ENCODE data around the gene SNX15.
A peak's percentile ranks its signal among the peaks of the same experiment; 100 is the strongest.

SNX15 gene

DNA sequence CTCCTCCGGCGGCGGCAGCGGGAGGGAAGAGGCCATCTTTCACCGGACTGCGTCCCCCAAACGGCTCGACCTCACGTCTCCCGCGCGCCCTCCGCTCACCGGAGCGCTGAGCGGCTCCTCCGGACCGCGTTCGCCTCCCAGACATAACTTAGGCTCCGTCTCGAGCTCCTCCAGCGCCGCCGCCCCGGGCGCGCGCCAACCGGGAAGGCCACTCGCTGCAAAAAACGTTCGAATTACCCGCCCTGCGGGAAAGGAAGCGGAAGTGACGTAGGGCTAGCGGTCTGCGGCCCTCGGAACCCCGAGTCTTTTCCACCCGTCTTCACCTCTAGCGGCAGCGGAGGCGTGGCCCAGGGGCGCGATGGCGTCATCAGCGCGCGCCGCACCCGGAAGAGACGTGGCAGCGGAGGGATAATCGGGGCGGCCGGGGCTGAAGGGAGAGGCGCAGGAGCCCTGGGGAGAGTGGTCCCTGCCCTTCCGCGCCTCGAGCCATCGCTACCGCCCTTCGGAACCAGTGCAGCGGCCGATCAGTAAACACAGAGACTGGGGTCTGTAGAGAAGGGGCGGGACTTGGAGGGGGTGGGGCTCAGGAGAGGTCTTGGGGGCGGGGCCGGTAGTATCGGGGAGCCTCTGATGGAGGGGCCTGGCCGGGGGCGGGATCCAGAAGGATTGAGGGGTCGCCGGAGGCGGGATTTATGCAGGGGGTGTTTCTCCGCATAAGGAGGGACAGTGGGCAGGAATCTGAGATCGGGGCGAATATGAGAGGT lies 56.8 kb downstream of the SNX15 start, which contains the start of the genes CDCA5 and ZFPL1:
CDCA5 (minus strand) TSS at position 207 of the 764 bp plus-strand sequence; CDS start at position 145, 62 bp downstream.
ZFPL1 (plus strand) TSS at position 389 of the 764 bp plus-strand sequence. CDS start 477 bp downstream, outside the sequence.
- Mint-ChIP-seq H3K4me1 (peaks cover 15% of the 10 kb centered on the region), H3K9me3 (no peaks in the 10 kb centered on the region), H3K4me3 (peak within 1 kb of the TSS; percentile 95), H3K27ac (peak within 1 kb of the TSS; percentile 98), H3K27me3 (no peaks in the 10 kb centered on the region), H3K36me3 (peaks cover 4% of the 10 kb centered on the region)

DNA sequence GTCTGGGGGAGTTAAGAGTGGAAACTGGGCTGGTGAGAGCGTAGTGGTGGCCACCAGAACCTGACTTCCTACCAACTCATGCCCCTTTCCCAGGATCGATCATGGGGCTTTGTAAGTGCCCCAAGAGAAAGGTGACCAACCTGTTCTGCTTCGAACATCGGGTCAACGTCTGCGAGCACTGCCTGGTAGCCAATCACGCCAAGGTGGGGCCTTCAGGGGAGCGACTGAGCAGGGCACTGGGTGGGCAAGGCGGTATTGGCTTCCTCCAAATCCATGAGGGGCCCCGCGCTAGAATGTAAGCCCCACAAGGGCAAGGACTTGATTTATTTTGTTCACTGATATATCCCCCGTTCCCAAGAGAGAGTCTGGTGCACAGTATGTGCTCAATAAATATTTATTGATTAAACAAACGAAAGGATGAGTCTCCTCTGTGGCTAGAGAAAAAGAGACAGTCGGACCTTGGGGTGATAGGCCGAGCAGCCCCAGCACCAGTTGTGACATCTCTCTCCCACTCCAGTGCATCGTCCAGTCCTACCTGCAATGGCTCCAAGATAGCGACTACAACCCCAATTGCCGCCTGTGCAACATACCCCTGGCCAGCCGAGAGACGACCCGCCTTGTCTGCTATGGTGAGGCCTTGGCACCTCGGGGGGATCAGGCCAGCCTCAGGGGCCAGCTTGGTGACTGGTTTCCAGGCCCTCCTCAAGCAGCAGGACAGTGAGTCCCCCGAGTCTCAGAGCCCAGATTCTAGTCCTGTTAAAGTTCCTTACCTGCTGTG lies 57.5 kb downstream of the SNX15 start:
- peak overlapping the region; percentile 95 for H3K4me3 Mint-ChIP-seq
- H3K9me3 Mint-ChIP-seq, result no peaks in the 10 kb centered on the region
- H3K4me1 Mint-ChIP-seq, result peaks cover 15% of the 10 kb centered on the region
- H3K36me3 Mint-ChIP-seq, result peaks cover 4% of the 10 kb centered on the region
- H3K27ac Mint-ChIP-seq, result peak overlapping the region; percentile 98
- no peaks in the 10 kb centered on the region for H3K27me3 Mint-ChIP-seq

DNA sequence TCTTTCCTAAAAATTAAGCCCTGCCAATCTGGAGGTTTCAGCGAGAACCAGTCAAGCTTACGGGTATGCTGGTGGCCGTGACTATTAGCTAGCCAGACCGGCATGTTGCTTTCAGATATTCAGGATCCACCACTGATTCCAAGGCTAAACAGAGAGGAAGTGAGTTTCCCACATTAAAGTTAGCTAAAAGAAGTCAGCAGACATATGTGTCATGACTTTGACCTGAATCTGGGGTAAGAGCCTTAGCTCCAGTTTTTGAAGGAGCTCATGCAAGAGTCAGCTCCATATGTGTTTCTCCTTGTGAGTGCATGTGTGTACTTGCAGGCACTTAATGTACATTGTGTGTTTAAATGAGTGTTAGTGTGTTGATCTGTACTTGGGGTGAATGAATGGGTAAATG lies 58.2 kb downstream of the SNX15 start:
- peaks cover 4% of the 10 kb centered on the region for H3K36me3 Mint-ChIP-seq
- peak overlapping the region; percentile 3 for H3K27ac Mint-ChIP-seq
- H3K27me3 Mint-ChIP-seq, result no peaks in the 10 kb centered on the region

DNA sequence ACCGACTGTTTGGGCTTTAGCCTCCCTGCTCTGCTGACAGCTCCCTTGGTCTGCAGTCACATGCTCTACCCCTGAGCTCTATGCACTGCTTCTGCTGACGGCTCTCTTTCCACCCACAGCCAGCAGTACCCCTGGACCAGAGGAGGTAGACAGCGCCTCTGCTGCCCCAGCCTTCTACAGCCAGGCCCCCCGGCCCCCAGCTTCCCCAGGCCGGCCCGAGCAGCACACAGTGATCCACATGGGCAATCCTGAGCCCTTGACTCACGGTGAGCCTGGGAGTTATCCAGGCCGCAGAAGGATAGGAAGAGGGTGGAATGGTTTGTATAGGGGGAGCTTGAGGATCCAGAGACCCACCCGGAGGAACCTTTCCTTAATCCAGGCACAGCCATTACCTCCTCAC lies 59.6 kb downstream of the SNX15 start:
- Mint-ChIP-seq H3K27ac (peak overlapping the region; percentile 51), H3K27me3 (no peaks in the 10 kb centered on the region), H3K36me3 (peaks cover 4% of the 10 kb centered on the region), H3K4me1 (peaks cover 15% of the 10 kb centered on the region), H3K4me3 (no peak overlapping the region), H3K9me3 (no peaks in the 10 kb centered on the region)

More for the DNA sequence above, 58.2 kb downstream of the SNX15 start:
- H3K4me3 Mint-ChIP-seq, result peak overlapping the region; percentile 95
- H3K9me3 Mint-ChIP-seq, result no peaks in the 10 kb centered on the region
- H3K4me1 Mint-ChIP-seq, result peaks cover 15% of the 10 kb centered on the region

DNA sequence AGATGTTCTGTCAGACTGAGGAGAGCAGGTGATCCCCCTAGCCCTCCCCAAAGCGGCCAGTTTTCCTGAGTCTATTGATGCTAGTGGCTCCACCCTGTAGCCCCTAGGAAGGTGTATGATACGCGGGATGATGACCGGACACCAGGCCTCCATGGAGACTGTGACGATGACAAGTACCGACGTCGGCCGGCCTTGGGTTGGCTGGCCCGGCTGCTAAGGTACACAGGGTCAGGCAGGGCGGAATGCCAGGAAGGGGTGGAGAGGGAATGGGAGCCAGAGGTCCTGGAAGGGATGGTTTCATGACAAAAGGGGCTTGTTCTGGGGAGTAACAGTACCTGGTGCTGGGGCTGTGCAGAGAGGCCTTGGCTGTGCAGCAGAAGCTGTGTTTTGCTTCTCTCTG lies 60.0 kb downstream of the SNX15 start:
- Mint-ChIP-seq H3K27me3 (no peaks in the 10 kb centered on the region), H3K27ac (no peak overlapping the region), H3K36me3 (peaks cover 4% of the 10 kb centered on the region), H3K4me1 (peaks cover 15% of the 10 kb centered on the region), H3K9me3 (no peaks in the 10 kb centered on the region), H3K4me3 (no peak overlapping the region)

DNA sequence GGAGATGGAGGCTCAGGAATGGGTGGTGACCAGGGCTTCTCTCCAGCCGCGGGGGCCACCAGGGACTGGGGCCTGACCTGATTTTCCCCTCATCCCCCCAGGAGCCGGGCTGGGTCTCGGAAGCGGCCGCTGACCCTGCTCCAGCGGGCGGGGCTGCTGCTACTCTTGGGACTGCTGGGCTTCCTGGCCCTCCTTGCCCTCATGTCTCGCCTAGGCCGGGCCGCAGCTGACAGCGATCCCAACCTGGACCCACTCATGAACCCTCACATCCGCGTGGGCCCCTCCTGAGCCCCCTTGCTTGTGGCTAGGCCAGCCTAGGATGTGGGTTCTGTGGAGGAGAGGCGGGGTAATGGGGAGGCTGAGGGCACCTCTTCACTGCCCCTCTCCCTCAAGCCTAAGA lies 60.6 kb downstream of the SNX15 start:
- Mint-ChIP-seq H3K9me3 (no peaks in the 10 kb centered on the region), H3K27me3 (no peaks in the 10 kb centered on the region), H3K27ac (no peak overlapping the region), H3K4me1 (peaks cover 15% of the 10 kb centered on the region), H3K36me3 (peaks cover 4% of the 10 kb centered on the region), H3K4me3 (no peak overlapping the region)

DNA sequence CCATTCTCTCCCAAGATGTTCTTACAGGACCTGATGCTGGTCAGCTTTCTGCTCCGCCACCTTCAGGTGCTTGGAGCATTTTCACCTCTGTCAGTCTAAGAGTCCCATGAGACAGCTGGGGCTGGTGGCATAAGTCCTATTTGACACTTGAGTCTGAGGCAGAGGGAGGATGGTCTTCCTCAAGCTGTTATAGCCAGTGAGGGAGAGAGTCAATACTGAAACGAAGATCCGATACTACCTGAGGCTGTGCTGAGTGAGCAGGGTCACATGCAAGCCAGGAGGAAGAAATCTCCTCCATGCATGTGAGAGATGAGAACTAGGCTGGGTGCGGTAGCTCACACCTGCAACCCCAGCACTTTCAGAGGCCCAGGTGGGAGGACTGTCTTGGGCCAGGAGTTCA lies 62.4 kb downstream of the SNX15 start:
- H3K27ac Mint-ChIP-seq, result no peak overlapping the region
- no peaks in the 10 kb centered on the region for H3K27me3 Mint-ChIP-seq
- no peaks in the 10 kb centered on the region for H3K9me3 Mint-ChIP-seq
- H3K36me3 Mint-ChIP-seq, result peaks cover 4% of the 10 kb centered on the region
- peaks cover 8% of the 10 kb centered on the region for H3K4me1 Mint-ChIP-seq
- no peak overlapping the region for H3K4me3 Mint-ChIP-seq
